Astrocyte (in vitro differentiated cells and primary cell): ENCODE measurements around the gene MYCBP2. TPM values are rescaled to one million over a fixed set of nuclear protein-coding genes. Genes with fewer than 3 reads are reported as not detected.
A peak's percentile ranks its signal among the peaks of the same experiment; 100 is the strongest.

Experiments
- DNase-seq: peaks from one replicate; pipeline ENCODE4 v3.0.0-alpha.2; 2010; ENCODE audit warnings: low read depth
- FAIRE-seq: peaks from 2 replicates; lab custom pipeline; 2011; peaks lifted over from hg19 to GRCh38; lab: Jason Lieb, UNC
- H2AFZ ChIP-seq: 2 replicates; pipeline ENCODE4 v1.6.0; 2012; ENCODE audit warnings: low read depth, low read length, inconsistent platforms
- H3K27ac ChIP-seq: 2 replicates; pipeline ENCODE4 v1.5.1; 2011; ENCODE audit warnings: low read depth, low read length, inconsistent platforms
- H3K27me3 ChIP-seq: 2 replicates; pipeline ENCODE4 v1.6.0; 2011; ENCODE audit warnings: low read length, inconsistent platforms; ENCODE audit not compliant: insufficient read depth
- H3K36me3 ChIP-seq: 2 replicates; pipeline ENCODE4 v1.5.1; 2011; ENCODE audit warnings: low read length, inconsistent platforms; ENCODE audit not compliant: insufficient read depth
- H3K4me1 ChIP-seq: 2 replicates; pipeline ENCODE4 v1.5.1; 2011; ENCODE audit warnings: low read length, inconsistent platforms; ENCODE audit not compliant: insufficient read depth
- H3K4me2 ChIP-seq: 2 replicates; pipeline ENCODE4 v1.6.0; 2012; ENCODE audit warnings: low read length, inconsistent platforms
- H3K4me3 ChIP-seq: 2 replicates; pipeline ENCODE4 v1.5.1; 2011; ENCODE audit warnings: low read depth, mild to moderate bottlenecking, low read length, inconsistent platforms; ENCODE audit not compliant: insufficient read depth
- H3K79me2 ChIP-seq: 2 replicates; pipeline ENCODE4 v1.6.0; 2012; ENCODE audit warnings: mild to moderate bottlenecking, low read length, inconsistent platforms; ENCODE audit not compliant: insufficient read depth
- H3K9ac ChIP-seq: 2 replicates; pipeline ENCODE4 v1.6.0; 2012; ENCODE audit warnings: mild to moderate bottlenecking, low read length, inconsistent platforms
- H3K9me3 ChIP-seq: 2 replicates; pipeline ENCODE4 v1.5.1; 2012; ENCODE audit warnings: low read depth, mild to moderate bottlenecking, low read length, inconsistent platforms; ENCODE audit not compliant: insufficient read depth
- H4K20me1 ChIP-seq: 2 replicates; pipeline ENCODE4 v1.6.0; 2012; ENCODE audit warnings: low read length, inconsistent platforms; ENCODE audit not compliant: insufficient read depth
- H3K27ac Mint-ChIP-seq: one replicate; pipeline ENCODE4 v1.8.0; 2021; ENCODE audit warnings: mild to moderate bottlenecking, mixed read lengths; ENCODE audit not compliant: unreplicated experiment
- H3K27me3 Mint-ChIP-seq: one replicate; pipeline ENCODE4 v1.8.0; 2021; ENCODE audit warnings: low read depth, mixed read lengths; ENCODE audit not compliant: unreplicated experiment
- H3K36me3 Mint-ChIP-seq: one replicate; pipeline ENCODE4 v1.8.0; 2021; ENCODE audit warnings: low read depth, mixed read lengths; ENCODE audit not compliant: unreplicated experiment
- H3K4me1 Mint-ChIP-seq: one replicate; pipeline ENCODE4 v1.8.0; 2021; ENCODE audit warnings: low read depth, mixed read lengths; ENCODE audit not compliant: unreplicated experiment
- H3K4me3 Mint-ChIP-seq: one replicate; pipeline ENCODE4 v1.8.0; 2021; ENCODE audit warnings: mild to moderate bottlenecking, moderate library complexity, mixed read lengths; ENCODE audit not compliant: unreplicated experiment
- H3K9me3 Mint-ChIP-seq: one replicate; pipeline ENCODE4 v1.8.0; 2021; ENCODE audit warnings: mild to moderate bottlenecking, mixed read lengths; ENCODE audit not compliant: unreplicated experiment
- EZH2 ChIP-seq: IDR thresholded peaks from 2 replicates; pipeline ENCODE4 v1.6.1; 2012; ENCODE audit warnings: mild to moderate bottlenecking, low read length, inconsistent platforms; ENCODE audit not compliant: insufficient read depth
- total RNA-seq: library from RNA; stranded (reverse); gene quantifications from 2 replicates; pipeline ENCODE4 v1.2.1, GENCODE V29; 2021
- TF ChIP-seq, protein P1 (sequence below): IDR thresholded peaks from 2 replicates; pipeline ENCODE4 v1.5.1; 2011; ENCODE audit warnings: low read depth, mild to moderate bottlenecking, inconsistent platforms, low read length, moderate library complexity; ENCODE audit not compliant: insufficient read depth

Gene MYCBP2
- total RNA-seq, 1 donor from 2014 or later: 72.3 TPM

DNA sequence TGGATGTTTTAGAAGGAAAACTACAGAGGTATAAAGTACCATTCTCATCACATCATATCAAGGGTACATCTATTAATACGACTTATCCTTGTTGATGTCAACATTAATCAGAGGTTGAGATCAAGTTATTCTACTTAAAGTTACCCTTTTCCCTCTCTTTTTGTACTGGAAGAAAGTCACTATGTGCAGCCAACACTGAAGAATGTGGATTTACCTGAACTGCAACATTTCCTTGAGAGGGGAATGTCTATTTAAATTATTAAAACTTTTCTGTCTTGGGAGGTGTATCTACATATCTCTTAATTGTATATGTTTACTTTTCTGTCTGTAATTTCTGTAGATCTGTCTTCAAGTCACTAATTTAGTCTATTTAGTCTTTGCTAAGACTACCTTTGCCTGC is 297.5 kb downstream of the MYCBP2 start:
- H3K9ac ChIP-seq: no peak overlapping the region
- DNase-seq (no peak), FAIRE-seq (no peak)
- no peak overlapping the region for H3K4me2 ChIP-seq
- H3K9me3 Mint-ChIP-seq: no peaks in the 10 kb centered on the region
- no peak overlapping the region for H3K4me3 Mint-ChIP-seq
- H3K27ac ChIP-seq: no peak overlapping the region
- H4K20me1 ChIP-seq: peaks cover 18% of the 10 kb centered on the region
- no peaks in the 10 kb centered on the region for H3K27me3 Mint-ChIP-seq
- no peaks in the 10 kb centered on the region for H3K9me3 ChIP-seq
- H3K27me3 ChIP-seq: no peaks in the 10 kb centered on the region
- H3K27ac Mint-ChIP-seq: no peak overlapping the region
- no peak for TF ChIP-seq EZH2
- TF ChIP-seq, protein P1, sequence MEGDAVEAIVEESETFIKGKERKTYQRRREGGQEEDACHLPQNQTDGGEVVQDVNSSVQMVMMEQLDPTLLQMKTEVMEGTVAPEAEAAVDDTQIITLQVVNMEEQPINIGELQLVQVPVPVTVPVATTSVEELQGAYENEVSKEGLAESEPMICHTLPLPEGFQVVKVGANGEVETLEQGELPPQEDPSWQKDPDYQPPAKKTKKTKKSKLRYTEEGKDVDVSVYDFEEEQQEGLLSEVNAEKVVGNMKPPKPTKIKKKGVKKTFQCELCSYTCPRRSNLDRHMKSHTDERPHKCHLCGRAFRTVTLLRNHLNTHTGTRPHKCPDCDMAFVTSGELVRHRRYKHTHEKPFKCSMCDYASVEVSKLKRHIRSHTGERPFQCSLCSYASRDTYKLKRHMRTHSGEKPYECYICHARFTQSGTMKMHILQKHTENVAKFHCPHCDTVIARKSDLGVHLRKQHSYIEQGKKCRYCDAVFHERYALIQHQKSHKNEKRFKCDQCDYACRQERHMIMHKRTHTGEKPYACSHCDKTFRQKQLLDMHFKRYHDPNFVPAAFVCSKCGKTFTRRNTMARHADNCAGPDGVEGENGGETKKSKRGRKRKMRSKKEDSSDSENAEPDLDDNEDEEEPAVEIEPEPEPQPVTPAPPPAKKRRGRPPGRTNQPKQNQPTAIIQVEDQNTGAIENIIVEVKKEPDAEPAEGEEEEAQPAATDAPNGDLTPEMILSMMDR: no peak
- peaks cover 20% of the 10 kb centered on the region for H3K79me2 ChIP-seq
- H3K36me3 Mint-ChIP-seq: no peaks in the 10 kb centered on the region
- no peak overlapping the region for H3K4me3 ChIP-seq
- no peak overlapping the region for H2AFZ ChIP-seq
- peaks cover 11% of the 10 kb centered on the region for H3K4me1 Mint-ChIP-seq
- peaks cover 19% of the 10 kb centered on the region for H3K4me1 ChIP-seq
- H3K36me3 ChIP-seq: no peaks in the 10 kb centered on the region

DNA sequence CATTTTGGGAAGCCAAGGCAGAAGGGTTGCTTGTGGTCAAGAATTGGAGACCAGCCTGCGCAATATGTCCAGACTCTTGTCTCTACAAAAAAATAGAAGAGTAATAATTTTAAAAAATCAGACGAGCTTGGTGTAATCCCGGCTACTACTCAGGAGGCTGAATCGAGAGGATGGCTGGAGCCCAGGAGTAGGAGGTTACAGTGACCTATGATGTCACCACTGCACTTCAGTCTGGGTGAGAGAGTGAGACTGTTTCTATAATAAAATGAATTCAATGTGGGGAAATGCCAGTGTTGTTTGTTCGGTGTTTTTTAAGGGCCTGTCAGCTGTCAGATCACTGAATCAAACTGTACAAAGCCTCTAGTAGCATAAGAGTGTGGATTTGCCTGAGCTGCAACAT is 298.7 kb downstream of the MYCBP2 start:
- no peaks in the 10 kb centered on the region for H3K27me3 ChIP-seq
- DNase-seq (no peak), FAIRE-seq (no peak)
- Mint-ChIP-seq H3K4me3 (peak overlapping the region; percentile 84), H3K36me3 (no peaks in the 10 kb centered on the region), H3K4me1 (peaks cover 20% of the 10 kb centered on the region), H3K27ac (peak overlapping the region; percentile 75), H3K27me3 (no peaks in the 10 kb centered on the region), H3K9me3 (no peaks in the 10 kb centered on the region)
- peaks cover 28% of the 10 kb centered on the region for H4K20me1 ChIP-seq
- H3K27ac ChIP-seq: peak overlapping the region; percentile 76
- peaks cover 33% of the 10 kb centered on the region for H3K79me2 ChIP-seq
- peak overlapping the region; percentile 77 for H2AFZ ChIP-seq
- no peaks in the 10 kb centered on the region for H3K36me3 ChIP-seq
- H3K4me3 ChIP-seq: peak overlapping the region; percentile 71
- peak overlapping the region; percentile 95 for H3K4me2 ChIP-seq
- H3K4me1 ChIP-seq: peaks cover 19% of the 10 kb centered on the region
- no peak for TF ChIP-seq EZH2
- TF ChIP-seq, protein P1: no peak
- H3K9me3 ChIP-seq: no peaks in the 10 kb centered on the region
- H3K9ac ChIP-seq: peak overlapping the region; percentile 91

DNA sequence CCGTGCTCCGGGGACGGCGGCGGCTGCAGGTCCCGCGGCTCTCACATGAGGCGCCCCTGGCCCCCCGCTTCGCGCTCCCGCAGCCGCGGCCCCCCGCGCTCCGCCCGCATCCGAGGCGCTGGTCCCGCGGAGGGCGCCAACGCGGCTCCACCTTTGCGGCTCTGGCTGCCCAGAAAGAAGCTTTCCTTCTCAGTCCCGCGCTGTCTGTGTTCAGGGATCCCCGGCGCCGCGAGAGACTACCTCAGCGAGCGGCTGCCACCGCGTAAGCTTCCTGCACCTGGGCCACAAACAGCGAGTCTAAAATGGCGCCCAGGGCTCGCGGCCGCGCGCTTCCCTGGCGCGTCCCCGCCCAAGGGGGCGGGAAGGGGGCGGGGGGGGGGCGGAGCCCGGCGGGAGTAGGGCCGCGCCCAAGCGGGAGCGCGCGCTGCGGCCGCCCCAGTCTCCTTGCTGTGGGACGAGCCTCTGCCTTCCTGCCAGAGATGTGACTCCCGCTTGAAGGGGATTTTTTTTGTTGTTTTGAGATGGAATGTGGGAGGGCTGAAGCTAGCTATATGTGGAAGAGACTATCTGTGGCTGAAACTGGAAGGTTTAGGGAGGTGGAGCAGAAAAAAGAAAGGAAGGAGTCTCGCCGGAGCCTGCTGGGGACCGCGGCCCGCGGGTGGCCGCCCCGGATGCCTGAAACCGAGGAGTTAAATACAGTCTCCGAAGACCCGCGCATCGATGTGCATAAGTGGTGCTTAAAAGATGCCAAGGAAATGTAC is 299.9 kb downstream of the MYCBP2 start, which contains the start of gene FBXL3:
Gene FBXL3 (minus strand): TSS at position 299 of the 761 bp plus-strand sequence. CDS start 5,299 bp downstream, outside the sequence.
- H3K4me1 ChIP-seq: peaks cover 26% of the 10 kb centered on the region
- H3K4me3 ChIP-seq: peak within 1 kb of the TSS; percentile 85
- no peaks in the 10 kb centered on the region for H3K9me3 ChIP-seq
- H3K36me3 ChIP-seq: no peaks in the 10 kb centered on the region
- peaks cover 29% of the 10 kb centered on the region for H3K4me1 Mint-ChIP-seq
- peak within 1 kb of the TSS; percentile 93 for H2AFZ ChIP-seq
- TF ChIP-seq, protein P1: no peak
- H3K9ac ChIP-seq: peak within 1 kb of the TSS; percentile 91
- no peaks in the 10 kb centered on the region for H3K27me3 Mint-ChIP-seq
- peak within 1 kb of the TSS; percentile 99 for H3K4me3 Mint-ChIP-seq
- H3K79me2 ChIP-seq: peaks cover 44% of the 10 kb centered on the region
- H3K36me3 Mint-ChIP-seq: no peaks in the 10 kb centered on the region
- peak within 1 kb of the TSS; percentile 90 for H3K27ac ChIP-seq
- FAIRE-seq: no peak
- no peaks in the 10 kb centered on the region for H3K27me3 ChIP-seq
- peak within 1 kb of the TSS; percentile 95 for H3K4me2 ChIP-seq
- peak within 1 kb of the TSS; percentile 80 for H3K27ac Mint-ChIP-seq
- DNase-seq: peak; percentile 87
- no peaks in the 10 kb centered on the region for H3K9me3 Mint-ChIP-seq
- peaks cover 40% of the 10 kb centered on the region for H4K20me1 ChIP-seq
